ENCODE measurements around the gene ZMAT3.
"Not testable (repeated sequence)": the region's sequence is repeated elsewhere in the genome, so short reads cannot be mapped to it uniquely, and the experiment has no call there.

The ZMAT3 gene

GRCh38 chr3:179035232-179035631, 36.4 kb downstream of the ZMAT3 start:
- H3K27ac ChIP-seq, result no peak overlapping the region
- TF ChIP-seq CTCF (conservative IDR thresholded peaks at IDR 0.05) (no peak), ZFX (IDR thresholded peaks at IDR 0.05) (no peak)

GRCh38 chr3:179033304-179033657, 38.3 kb downstream of the ZMAT3 start:
- H3K27ac ChIP-seq, result not testable (repeated sequence)

GRCh38 chr3:179032454-179033303, 38.9 kb downstream of the ZMAT3 start:
- H3K27ac ChIP-seq, result not testable (repeated sequence)

GRCh38 chr3:179029096-179029495, 42.5 kb downstream of the ZMAT3 start:
- no peak overlapping the region for H3K27ac ChIP-seq

GRCh38 chr3:179028408-179028807, 43.2 kb downstream of the ZMAT3 start:
- TF ChIP-seq CTCF (conservative IDR thresholded peaks at IDR 0.05), result no peak
- TF ChIP-seq ZFX (IDR thresholded peaks at IDR 0.05), result no peak

More at GRCh38 chr3:179029096-179029495, 42.5 kb downstream of the ZMAT3 start:
- TF ChIP-seq ZFX (IDR thresholded peaks at IDR 0.05) (no peak), CTCF (conservative IDR thresholded peaks at IDR 0.05) (no peak)

GRCh38 chr3:179027326-179027900, 44.2 kb downstream of the ZMAT3 start:
- 0 out of 2 replicates have a peak, but pooled peaks have one; percentile 7 for TF ChIP-seq CTCF (conservative IDR thresholded peaks at IDR 0.05)
- no peak for TF ChIP-seq ZFX (IDR thresholded peaks at IDR 0.05)
- no peak overlapping the region for H3K27ac ChIP-seq

More at GRCh38 chr3:179028408-179028807, 43.2 kb downstream of the ZMAT3 start:
- H3K27ac ChIP-seq, result no peak overlapping the region

- no peak for TF ChIP-seq ZFX (IDR thresholded peaks at IDR 0.05)
- peak overlapping the region; percentile 23; the same call in 1 of the 2 replicates for H3K27ac ChIP-seq
These were observed 45.0 kb downstream of the ZMAT3 start for GRCh38 chr3:179026636-179027035.

- TF ChIP-seq CTCF (conservative IDR thresholded peaks at IDR 0.05) (no peak), ZFX (IDR thresholded peaks at IDR 0.05) (no peak)
These were observed 50.3 kb downstream of the ZMAT3 start for GRCh38 chr3:179021119-179021903.

More at GRCh38 chr3:179021119-179021903, 50.3 kb downstream of the ZMAT3 start:
- H3K27ac ChIP-seq, result no peak overlapping the region
